Esophagus (tissue), 2 donors: Measurements from ENCODE around the gene CHCHD3. TPM values are rescaled to one million over a fixed set of nuclear protein-coding genes. Genes with fewer than 3 reads are reported as not detected.
"Not testable (repeated sequence)": the region's sequence is repeated elsewhere in the genome, so short reads cannot be mapped to it uniquely, and the experiment has no call there.

Experiments
- H3K27ac ChIP-seq, 2 donors: one replicate each; pipeline ENCODE4 v1.5.1; 2013; ENCODE audit warnings: low read depth in 2 of 2, mild to moderate bottlenecking in 2 of 2, inconsistent platforms in 1 of 2, low read length in 1 of 2, moderate library complexity in 1 of 2
- H3K27me3 ChIP-seq, 2 donors: one replicate each; pipeline ENCODE4 v1.6.1; 2013; ENCODE audit warnings: low read length in 2 of 2, control low read depth in 1 of 2, mild to moderate bottlenecking in 1 of 2; ENCODE audit not compliant: insufficient read depth in 2 of 2, control insufficient read depth in 1 of 2
- H3K36me3 ChIP-seq, 2 donors: one replicate each; pipeline ENCODE4 v1.6.1; 2013; ENCODE audit warnings: low read length in 1 of 2; ENCODE audit not compliant: control insufficient read depth in 2 of 2, insufficient read depth in 2 of 2
- H3K4me1 ChIP-seq, 2 donors: one replicate each; pipeline ENCODE4 v1.6.1; 2013; ENCODE audit warnings: low read length in 1 of 2; ENCODE audit not compliant: control insufficient read depth in 2 of 2, insufficient read depth in 2 of 2
- H3K4me3 ChIP-seq, 2 donors: one replicate each; pipeline ENCODE4 v1.5.1; 2013; ENCODE audit warnings: low read length in 2 of 2, mild to moderate bottlenecking in 2 of 2, low read depth in 1 of 2, moderate library complexity in 1 of 2
- H3K9me3 ChIP-seq, 2 donors: one replicate each; pipeline ENCODE4 v1.6.1; 2013; ENCODE audit warnings: mild to moderate bottlenecking in 2 of 2, low read depth in 1 of 2, low read length in 1 of 2, moderate library complexity in 1 of 2; ENCODE audit not compliant: control insufficient read depth in 2 of 2, insufficient read depth in 1 of 2
- WGBS, 2 donors: extraction: QIAGEN DNeasy Blood & Tissue Kit; methylation state at CpG; one replicate each; pipeline ENCODE4 v1.1.7; 2013; 5-methylcytosine and 5-hydroxymethylcytosine counted together
- polyA plus RNA-seq, 2 donors: library from polyadenylated mRNA; stranded (reverse); fragments of 200-250 nt; gene quantifications; one replicate each; pipeline ENCODE4 v1.2.3, GENCODE V29; 2013
- donor health status: healthy with polysubstance abuse.
- donor health status: Bipolar disorder and iron deficiency.

CHCHD3 gene
- polyA plus RNA-seq, 2 donors: 7.4 to 29.0 TPM

GRCh38 chr7:132895231-132895630, 186.7 kb downstream of the CHCHD3 start:
- no peak overlapping the region for H3K4me3 ChIP-seq
- no peaks in the 10 kb centered on the region for H3K27me3 ChIP-seq
- 95 to 96% methylated on average over 6 of the region's 6 CpGs for WGBS, 2 donors
- H3K9me3 ChIP-seq: peaks cover 0 to 3% of the 10 kb centered on the region in 2 donors
- no peak overlapping the region for H3K27ac ChIP-seq
- no peaks in the 10 kb centered on the region for H3K36me3 ChIP-seq
- H3K4me1 ChIP-seq: no peaks in the 10 kb centered on the region

GRCh38 chr7:132893560-132893959, 188.3 kb downstream of the CHCHD3 start:
- H3K36me3 ChIP-seq: no peaks in the 10 kb centered on the region
- H3K4me1 ChIP-seq: no peaks in the 10 kb centered on the region
- no peak overlapping the region for H3K27ac ChIP-seq
- no peaks in the 10 kb centered on the region for H3K27me3 ChIP-seq
- no peak overlapping the region for H3K4me3 ChIP-seq
- peaks cover 0 to 3% of the 10 kb centered on the region in 2 donors for H3K9me3 ChIP-seq
- WGBS, 2 donors: 89 to 91% methylated on average over 4 of the region's 4 CpGs

GRCh38 chr7:132892744-132893143, 189.1 kb downstream of the CHCHD3 start:
- not testable (repeated sequence) for H3K27ac ChIP-seq, H3K4me3 ChIP-seq, H3K9me3 ChIP-seq, H3K36me3 ChIP-seq, H3K4me1 ChIP-seq, H3K27me3 ChIP-seq
- 98 to 99% methylated on average over 4 of the region's 4 CpGs for WGBS, 2 donors

GRCh38 chr7:132891554-132891953, 190.3 kb downstream of the CHCHD3 start:
- Histone ChIP-seq H3K27me3 (no peaks in the 10 kb centered on the region), H3K4me1 (no peaks in the 10 kb centered on the region), H3K27ac (no peak overlapping the region), H3K4me3 (no peak overlapping the region), H3K36me3 (no peaks in the 10 kb centered on the region), H3K9me3 (peaks cover 0 to 3% of the 10 kb centered on the region in 2 donors)
- 96% methylated on average over 3 of the region's 3 CpGs for WGBS, 2 donors

GRCh38 chr7:132882714-132883428, 199.0 kb downstream of the CHCHD3 start:
- H3K9me3 ChIP-seq: no peaks in the 10 kb centered on the region
- H3K4me1 ChIP-seq: no peaks in the 10 kb centered on the region
- H3K4me3 ChIP-seq: no peak overlapping the region
- H3K36me3 ChIP-seq: no peaks in the 10 kb centered on the region
- H3K27me3 ChIP-seq: no peaks in the 10 kb centered on the region
- no peak overlapping the region for H3K27ac ChIP-seq
- WGBS, 2 donors: 82 to 87% methylated on average over 2 of the region's 2 CpGs

- H3K36me3 ChIP-seq: no peaks in the 10 kb centered on the region
- no peak overlapping the region for H3K27ac ChIP-seq
- no peak overlapping the region for H3K4me3 ChIP-seq
- no peaks in the 10 kb centered on the region for H3K27me3 ChIP-seq
- 88 to 93% methylated on average over 3 of the region's 3 CpGs for WGBS, 2 donors
- no peaks in the 10 kb centered on the region for H3K9me3 ChIP-seq
- no peaks in the 10 kb centered on the region for H3K4me1 ChIP-seq
Measured at GRCh38 chr7:132881317-132881716, 200.6 kb downstream of the CHCHD3 start.

GRCh38 chr7:132879579-132879978, 202.3 kb downstream of the CHCHD3 start:
- Histone ChIP-seq H3K27ac (no peak overlapping the region), H3K36me3 (no peaks in the 10 kb centered on the region), H3K9me3 (no peaks in the 10 kb centered on the region), H3K4me1 (no peaks in the 10 kb centered on the region), H3K27me3 (no peaks in the 10 kb centered on the region), H3K4me3 (no peak overlapping the region)
- WGBS, 2 donors: 98% methylated on average over 7 of the region's 7 CpGs

- no peaks in the 10 kb centered on the region for H3K4me1 ChIP-seq
- H3K4me3 ChIP-seq: no peak overlapping the region
- no peak overlapping the region for H3K27ac ChIP-seq
- H3K36me3 ChIP-seq: no peaks in the 10 kb centered on the region
- WGBS, 2 donors: 54 to 58% methylated on average over 1 of the region's 1 CpG
- no peaks in the 10 kb centered on the region for H3K9me3 ChIP-seq
- no peaks in the 10 kb centered on the region for H3K27me3 ChIP-seq
Measured at GRCh38 chr7:132878204-132878919, 203.5 kb downstream of the CHCHD3 start.

- Histone ChIP-seq H3K27ac (no peak overlapping the region), H3K36me3 (no peaks in the 10 kb centered on the region), H3K4me1 (no peaks in the 10 kb centered on the region), H3K4me3 (no peak overlapping the region), H3K9me3 (no peaks in the 10 kb centered on the region), H3K27me3 (no peaks in the 10 kb centered on the region)
- WGBS, 2 donors: 61 to 77% methylated on average over 2 of the region's 2 CpGs
Measured at GRCh38 chr7:132877573-132877972, 204.3 kb downstream of the CHCHD3 start.

GRCh38 chr7:132876576-132876975, 205.3 kb downstream of the CHCHD3 start:
- H3K36me3 ChIP-seq: no peaks in the 10 kb centered on the region
- H3K4me3 ChIP-seq: no peak overlapping the region
- no peaks in the 10 kb centered on the region for H3K27me3 ChIP-seq
- WGBS, 2 donors: 92% methylated on average over 1 of the region's 1 CpG
- H3K9me3 ChIP-seq: no peaks in the 10 kb centered on the region
- H3K4me1 ChIP-seq: no peaks in the 10 kb centered on the region
- no peak overlapping the region for H3K27ac ChIP-seq
